DMS79 (cell line): ENCODE data around the gene CRELD1.
"Not testable (repeated sequence)": the region's sequence is repeated elsewhere in the genome, so short reads cannot be mapped to it uniquely, and the experiment has no call there.

ENCODE experiments used
- DNase-seq: peaks from one replicate; lab custom pipeline; 2025; lab: John Stamatoyannopoulos, UW

CRELD1 gene

DNA sequence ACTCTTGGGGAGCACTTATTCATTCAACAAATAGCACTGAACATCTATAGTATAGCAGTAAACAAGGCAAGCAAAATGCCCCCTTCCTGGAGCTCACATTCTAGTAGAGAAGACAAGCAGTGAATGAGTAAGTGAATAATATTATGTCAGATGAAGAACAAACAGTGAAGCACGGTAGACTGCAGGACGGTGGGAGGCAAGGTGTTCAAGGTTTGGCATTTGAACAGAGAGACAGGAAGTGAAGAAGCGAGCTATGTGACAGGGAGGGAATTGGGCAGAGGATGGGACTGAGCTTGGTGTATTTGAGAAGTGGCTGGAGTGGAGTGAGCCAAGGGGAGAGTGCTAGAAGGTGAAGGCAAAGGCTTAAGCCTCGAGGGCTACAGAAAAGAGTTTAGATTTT is 1.4 kb downstream of the CRELD1 start:
- no peak for DNase-seq

- no peak for DNase-seq
Observed at GRCh38 chr3:9935966-9936510, 2.4 kb downstream of the CRELD1 start.

- DNase-seq, result no peak
Observed at GRCh38 chr3:9937486-9938238, 4.0 kb downstream of the CRELD1 start.

DNA sequence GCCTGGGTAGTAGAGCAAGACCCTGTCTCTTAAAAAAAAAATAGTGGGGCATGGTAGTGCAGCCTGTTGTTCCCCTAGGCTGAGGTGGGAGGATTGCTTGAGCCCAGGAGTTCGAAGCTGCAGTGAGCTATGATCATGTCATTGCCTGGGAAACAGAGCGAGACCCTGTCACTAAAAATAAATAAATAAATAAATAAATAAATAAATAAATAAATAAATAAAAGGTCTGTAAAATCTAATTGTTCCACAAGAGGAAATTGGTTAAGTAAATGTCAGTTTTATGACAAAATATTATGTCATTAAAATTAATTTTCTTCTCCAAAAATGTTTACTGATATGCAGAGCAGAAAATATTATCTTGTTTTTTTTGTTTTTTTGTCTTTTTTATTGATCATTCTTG is 5.3 kb downstream of the CRELD1 start:
- no peak for DNase-seq

DNA sequence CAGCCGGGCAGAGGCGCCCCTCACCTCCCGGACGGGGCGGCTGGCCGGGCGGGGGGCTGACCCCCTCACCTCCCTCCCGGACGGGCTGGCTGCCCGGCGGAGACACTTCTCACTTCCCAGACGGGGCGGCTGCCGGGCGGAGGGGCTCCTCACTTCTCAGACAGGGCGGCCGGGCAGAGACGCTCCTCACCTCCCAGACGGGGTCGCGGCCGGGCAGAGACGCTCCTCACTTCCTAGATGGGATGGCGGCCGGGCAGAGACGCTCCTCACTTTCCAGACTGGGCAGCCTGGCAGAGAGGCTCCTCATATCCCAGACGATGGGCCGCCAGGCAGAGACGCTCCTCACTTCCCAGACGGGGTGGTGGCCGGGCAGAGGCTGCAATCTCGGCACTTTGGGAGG is 6.3 kb downstream of the CRELD1 start:
- not testable (repeated sequence) for DNase-seq

GRCh38 chr3:9940746-9941145 is 7.1 kb downstream of the CRELD1 start:
- no peak for DNase-seq

DNA sequence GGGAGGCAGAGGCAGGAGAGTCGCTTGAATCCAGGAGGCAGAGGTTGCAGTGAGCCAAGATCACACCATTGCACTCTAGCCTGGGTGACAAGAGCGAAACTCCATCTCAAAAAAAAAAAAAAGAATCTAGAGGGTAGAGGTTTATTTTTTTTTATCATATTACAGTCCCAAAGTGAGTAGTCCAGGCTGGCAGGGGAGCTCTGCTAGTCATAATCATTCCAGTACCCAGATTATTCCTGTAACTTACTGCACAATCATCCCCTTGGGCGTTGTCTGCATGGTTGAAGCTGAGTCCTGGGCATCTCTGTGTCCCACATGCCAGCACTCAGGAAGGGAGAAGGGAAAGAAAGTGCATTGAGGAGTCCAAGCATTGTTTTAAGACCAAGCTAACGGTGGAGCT is 8.5 kb downstream of the CRELD1 start:
- no peak for DNase-seq

GRCh38 chr3:9942934-9943690 is 9.5 kb downstream of the CRELD1 start:
- no peak for DNase-seq

DNA sequence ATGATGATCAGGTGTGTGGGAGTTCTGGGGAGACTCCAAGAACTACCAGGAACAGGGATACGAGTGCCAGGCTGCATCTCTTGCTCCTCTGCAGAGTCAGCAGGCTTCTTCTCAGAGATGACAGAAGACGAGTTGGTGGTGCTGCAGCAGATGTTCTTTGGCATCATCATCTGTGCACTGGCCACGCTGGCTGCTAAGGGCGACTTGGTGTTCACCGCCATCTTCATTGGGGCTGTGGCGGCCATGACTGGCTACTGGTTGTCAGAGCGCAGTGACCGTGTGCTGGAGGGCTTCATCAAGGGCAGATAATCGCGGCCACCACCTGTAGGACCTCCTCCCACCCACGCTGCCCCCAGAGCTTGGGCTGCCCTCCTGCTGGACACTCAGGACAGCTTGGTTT is 10.6 kb downstream of the CRELD1 start:
- no peak for DNase-seq

- DNase-seq, result no peak
Observed at GRCh38 chr3:9945358-9945757, 11.7 kb downstream of the CRELD1 start.

- DNase-seq, result no peak
Observed at GRCh38 chr3:9946112-9947024, 12.7 kb downstream of the CRELD1 start.

- no peak for DNase-seq
Observed at GRCh38 chr3:9947025-9947995, 13.7 kb downstream of the CRELD1 start.

- no peak for DNase-seq
Observed at GRCh38 chr3:9948586-9948985, 15.0 kb downstream of the CRELD1 start.

- no peak for DNase-seq
Observed at GRCh38 chr3:9949115-9949514, 15.5 kb downstream of the CRELD1 start.

GRCh38 chr3:9949626-9950025 is 16.0 kb downstream of the CRELD1 start:
- DNase-seq, result no peak

- DNase-seq, result no peak
Observed at GRCh38 chr3:9951126-9951525, 17.5 kb downstream of the CRELD1 start.

GRCh38 chr3:9951598-9951961 is 17.9 kb downstream of the CRELD1 start:
- DNase-seq, result no peak

- DNase-seq, result peak; percentile 0
Observed at GRCh38 chr3:9951962-9952805, 18.6 kb downstream of the CRELD1 start, which contains the start of gene PRRT3. PRRT3 (minus strand) TSS chr3:9952408; CDS start chr3:9950115, 2,293 bp downstream.

- DNase-seq, result peak; percentile 32
Observed at GRCh38 chr3:9955067-9955502, 21.5 kb downstream of the CRELD1 start.
